Activated T-cell treated with anti-CD3 and anti-CD28 coated beads for 24 hours (primary cell): ENCODE measurements around the gene CARNS1.
"Not testable (repeated sequence)": the region's sequence is repeated elsewhere in the genome, so short reads cannot be mapped to it uniquely, and the experiment has no call there.

Source experiments
- DNase-seq: peaks from one replicate; pipeline ENCODE4 v3.0.0-alpha.2; 2020; ENCODE audit warnings: low read depth

The CARNS1 gene

GRCh38 chr11:67465530-67465929 is 50.1 kb downstream of the CARNS1 start:
- DNase-seq, result not testable (repeated sequence)

DNA sequence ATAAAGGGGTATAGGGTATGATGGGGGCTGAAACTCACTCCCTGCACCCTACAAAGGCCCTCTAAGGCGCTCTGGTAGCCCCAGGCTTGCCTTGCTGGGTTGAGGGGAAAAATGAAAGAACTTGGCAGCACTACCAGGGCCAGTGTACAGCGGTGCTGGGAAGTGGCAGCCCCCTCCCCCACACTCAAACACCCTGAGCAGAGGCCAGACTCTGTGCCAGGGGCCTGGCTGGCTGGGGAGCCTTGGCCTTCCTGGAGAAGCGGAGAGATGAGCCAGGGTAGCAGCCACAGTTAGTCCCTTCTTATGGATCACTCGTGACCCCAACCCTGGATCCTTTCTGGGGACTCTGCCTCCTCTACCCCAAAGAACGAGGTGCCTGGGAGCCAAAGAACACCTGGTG is 50.9 kb downstream of the CARNS1 start:
- no peak for DNase-seq

DNA sequence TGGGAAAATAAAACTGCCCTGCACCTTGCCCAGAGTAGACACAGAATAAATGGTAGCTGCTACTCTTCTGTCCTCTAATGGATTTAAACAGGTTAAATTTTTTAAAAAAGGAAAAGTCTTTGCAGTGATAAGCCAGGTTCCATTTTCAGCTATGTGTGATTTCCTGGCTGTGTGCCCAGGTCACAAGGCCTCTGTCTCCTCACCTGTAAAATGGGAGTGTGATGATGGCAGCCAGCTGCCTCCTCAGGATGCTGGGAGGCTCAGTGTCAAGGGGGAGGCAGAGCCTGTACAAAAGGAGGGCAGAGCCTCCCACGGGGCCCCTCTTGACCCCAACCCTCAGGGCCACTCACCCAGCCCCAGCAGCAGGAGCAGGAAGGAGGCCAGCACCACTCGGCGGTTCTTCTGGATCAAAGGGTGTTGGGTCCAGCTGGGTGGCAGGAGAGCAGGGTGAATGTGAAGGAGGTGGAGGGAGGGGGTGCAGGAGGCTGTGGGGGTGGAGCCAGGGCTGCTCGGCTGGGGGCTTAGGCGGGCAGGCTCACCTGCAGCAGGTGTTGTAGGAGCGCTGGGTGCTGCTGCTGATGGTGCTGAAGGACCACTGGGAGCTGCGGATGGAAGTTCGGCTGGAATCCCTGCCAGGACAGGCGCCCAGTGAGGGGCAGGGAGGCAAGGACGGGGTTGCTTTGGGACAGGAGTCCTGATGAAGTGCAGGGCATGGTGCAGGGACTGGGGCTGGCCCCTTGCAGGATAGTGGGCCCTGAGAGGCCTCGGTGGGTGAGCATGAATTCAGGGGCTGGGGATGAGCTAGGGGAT is 51.7 kb downstream of the CARNS1 start:
- no peak for DNase-seq

- DNase-seq, result no peak
Measured at GRCh38 chr11:67468056-67468455, 52.6 kb downstream of the CARNS1 start.

GRCh38 chr11:67468456-67468758 is 52.9 kb downstream of the CARNS1 start:
- DNase-seq, result no peak

DNA sequence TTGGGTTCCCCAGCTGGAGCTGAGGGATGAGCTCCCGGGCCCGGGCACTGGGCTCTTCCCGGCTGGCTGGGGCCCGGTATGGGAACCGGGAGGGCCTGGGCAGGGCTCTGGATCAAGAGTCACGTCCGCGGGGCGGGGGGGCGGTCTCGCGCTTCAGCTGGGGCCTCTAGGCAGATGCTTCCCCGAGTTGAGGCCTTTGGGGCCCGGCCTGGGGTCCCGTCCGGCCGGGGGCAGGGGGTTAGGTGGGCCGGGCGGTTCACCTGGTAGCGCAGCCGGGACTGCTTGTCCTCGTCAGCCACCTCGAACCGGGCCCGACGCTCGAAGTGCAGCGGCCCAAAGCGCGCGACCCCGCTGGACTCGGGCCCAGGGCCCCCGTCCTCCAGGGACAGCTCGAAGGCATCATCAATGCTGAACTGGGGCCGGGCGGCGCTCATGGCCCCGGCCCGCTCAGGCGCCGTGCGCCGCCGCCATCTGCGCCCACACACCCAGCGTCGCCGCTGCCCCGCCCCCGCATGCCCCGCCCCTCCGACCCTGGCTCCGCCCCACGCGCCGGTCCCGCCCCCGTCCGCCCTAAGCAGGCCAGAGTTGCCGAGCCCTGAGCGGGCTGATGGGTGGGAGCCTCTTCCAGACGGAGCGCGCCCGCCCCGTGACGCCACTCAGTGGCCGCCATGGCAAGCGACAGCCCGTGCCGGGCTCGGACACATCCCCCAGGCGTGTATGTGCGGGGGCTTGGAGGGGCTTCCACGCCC is 53.5 kb downstream of the CARNS1 start, which contains the start of gene TMEM134:
Gene TMEM134, minus strand, starts transcription at position 493 of the 749 bp plus-strand sequence. Its CDS starts 59 bp downstream, at position 434.
- DNase-seq, result peak; percentile 87

- no peak for DNase-seq
Measured at GRCh38 chr11:67469508-67469811, 54.0 kb downstream of the CARNS1 start.

- no peak for DNase-seq
Measured at GRCh38 chr11:67470337-67471002, 55.0 kb downstream of the CARNS1 start.

GRCh38 chr11:67472882-67473281 is 57.4 kb downstream of the CARNS1 start:
- no peak for DNase-seq
